OCI-LY1 (cell line): Measurements from ENCODE around the gene KLHL4.

Experiments used
- CTCF ChIP-seq: fragments of 200-600 bp; sonication (generic), shearing (Covaris generic); IDR thresholded peaks from 2 replicates; pipeline ENCODE4 v1.5.1; 2017; ENCODE audit warnings: mild to moderate bottlenecking, antibody characterized with exemption, low read length, moderate library complexity, mixed read lengths
- EZH2 ChIP-seq: fragments of 200-600 bp; sonication (generic), shearing (Covaris generic); IDR thresholded peaks from 2 replicates; pipeline ENCODE4 v1.8.0; 2017; ENCODE audit warnings: borderline replicate concordance, mixed run types, mild to moderate bottlenecking, antibody characterized with exemption, low read length, moderate library complexity, mixed read lengths

GRCh38 chrX:87693204-87693603 is 175.6 kb downstream of the KLHL4 start:
- TF ChIP-seq CTCF (no peak), EZH2 (no peak)
